Fibroblast of mammary gland (primary cell): ENCODE results near the gene RTL1.

ENCODE experiments used
- DNase-seq: peaks from one replicate; pipeline ENCODE4 v3.0.0-alpha.2; 2010; ENCODE audit warnings: low read depth
- H3K4me3 ChIP-seq: 2 replicates; pipeline ENCODE4 v1.5.1; 2011; ENCODE audit warnings: low read depth, mild to moderate bottlenecking, low read length, moderate library complexity; ENCODE audit not compliant: control insufficient read depth
- TF ChIP-seq, protein P1 (sequence below): conservative IDR thresholded peaks from 2 replicates; pipeline ENCODE4 v1.5.1; 2011; ENCODE audit warnings: low read depth, low read length, inconsistent platforms; ENCODE audit not compliant: control insufficient read depth, insufficient read depth

Gene RTL1

DNA sequence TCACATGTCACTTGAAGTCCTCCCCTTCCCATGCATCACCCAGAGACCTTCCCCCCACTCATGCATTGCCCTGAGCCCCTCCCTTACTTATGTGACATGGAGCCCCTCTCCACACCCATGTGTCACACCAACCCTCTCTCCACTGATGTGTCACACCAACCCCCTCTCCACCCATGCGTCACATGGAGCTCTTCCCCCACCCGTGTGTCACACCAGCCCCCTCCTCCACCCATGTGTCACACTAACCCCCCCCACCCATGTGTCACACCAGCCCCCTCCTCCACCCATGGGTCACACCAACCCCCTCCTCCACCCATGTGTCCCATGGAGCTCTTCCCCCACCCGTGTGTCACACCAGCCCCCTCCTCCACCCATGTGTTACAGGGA lies 30.4 kb downstream of the RTL1 start:
- TF ChIP-seq, protein P1, sequence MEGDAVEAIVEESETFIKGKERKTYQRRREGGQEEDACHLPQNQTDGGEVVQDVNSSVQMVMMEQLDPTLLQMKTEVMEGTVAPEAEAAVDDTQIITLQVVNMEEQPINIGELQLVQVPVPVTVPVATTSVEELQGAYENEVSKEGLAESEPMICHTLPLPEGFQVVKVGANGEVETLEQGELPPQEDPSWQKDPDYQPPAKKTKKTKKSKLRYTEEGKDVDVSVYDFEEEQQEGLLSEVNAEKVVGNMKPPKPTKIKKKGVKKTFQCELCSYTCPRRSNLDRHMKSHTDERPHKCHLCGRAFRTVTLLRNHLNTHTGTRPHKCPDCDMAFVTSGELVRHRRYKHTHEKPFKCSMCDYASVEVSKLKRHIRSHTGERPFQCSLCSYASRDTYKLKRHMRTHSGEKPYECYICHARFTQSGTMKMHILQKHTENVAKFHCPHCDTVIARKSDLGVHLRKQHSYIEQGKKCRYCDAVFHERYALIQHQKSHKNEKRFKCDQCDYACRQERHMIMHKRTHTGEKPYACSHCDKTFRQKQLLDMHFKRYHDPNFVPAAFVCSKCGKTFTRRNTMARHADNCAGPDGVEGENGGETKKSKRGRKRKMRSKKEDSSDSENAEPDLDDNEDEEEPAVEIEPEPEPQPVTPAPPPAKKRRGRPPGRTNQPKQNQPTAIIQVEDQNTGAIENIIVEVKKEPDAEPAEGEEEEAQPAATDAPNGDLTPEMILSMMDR = no peak
- no peak overlapping the region for H3K4me3 ChIP-seq
- DNase-seq = no peak

DNA sequence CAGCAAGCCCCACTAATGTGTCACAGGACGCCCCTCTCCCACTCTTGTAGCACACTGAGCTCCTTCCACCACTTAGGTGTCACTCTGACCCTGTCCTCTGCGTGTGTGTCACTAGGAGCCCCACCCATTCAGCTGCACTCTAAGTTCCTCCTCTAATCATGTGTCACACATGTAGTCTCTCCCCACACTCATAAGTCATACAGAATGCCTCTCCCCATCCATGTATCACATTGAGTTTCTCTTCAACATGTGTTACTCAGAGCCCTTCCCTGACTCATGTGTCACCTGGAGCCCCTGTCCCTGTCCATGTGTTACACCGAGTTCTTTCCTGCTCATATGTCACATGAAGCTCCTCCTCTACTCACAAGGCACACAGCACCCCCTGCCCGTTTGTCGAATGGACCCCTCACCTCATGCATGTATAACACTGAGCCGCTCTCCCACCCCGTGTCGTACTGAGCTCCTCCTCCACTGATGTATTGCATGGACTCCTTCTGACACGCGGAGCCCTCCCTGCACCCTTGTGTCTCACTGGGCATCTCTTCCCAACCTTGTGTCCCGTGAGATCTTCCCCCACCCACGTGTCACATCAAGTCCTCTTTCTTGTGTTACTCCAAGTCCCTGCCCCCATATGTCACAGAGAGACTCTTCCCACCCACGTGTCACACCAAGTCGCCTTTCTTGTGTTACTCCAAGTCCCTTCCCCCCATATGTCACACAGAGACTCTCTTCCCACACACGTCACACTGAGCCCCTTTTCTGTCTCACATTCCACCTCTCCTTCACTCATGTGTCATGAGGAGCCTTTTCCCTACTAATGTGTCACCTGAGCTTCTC lies 31.0 kb downstream of the RTL1 start:
- peak; percentile 60 for DNase-seq

DNA sequence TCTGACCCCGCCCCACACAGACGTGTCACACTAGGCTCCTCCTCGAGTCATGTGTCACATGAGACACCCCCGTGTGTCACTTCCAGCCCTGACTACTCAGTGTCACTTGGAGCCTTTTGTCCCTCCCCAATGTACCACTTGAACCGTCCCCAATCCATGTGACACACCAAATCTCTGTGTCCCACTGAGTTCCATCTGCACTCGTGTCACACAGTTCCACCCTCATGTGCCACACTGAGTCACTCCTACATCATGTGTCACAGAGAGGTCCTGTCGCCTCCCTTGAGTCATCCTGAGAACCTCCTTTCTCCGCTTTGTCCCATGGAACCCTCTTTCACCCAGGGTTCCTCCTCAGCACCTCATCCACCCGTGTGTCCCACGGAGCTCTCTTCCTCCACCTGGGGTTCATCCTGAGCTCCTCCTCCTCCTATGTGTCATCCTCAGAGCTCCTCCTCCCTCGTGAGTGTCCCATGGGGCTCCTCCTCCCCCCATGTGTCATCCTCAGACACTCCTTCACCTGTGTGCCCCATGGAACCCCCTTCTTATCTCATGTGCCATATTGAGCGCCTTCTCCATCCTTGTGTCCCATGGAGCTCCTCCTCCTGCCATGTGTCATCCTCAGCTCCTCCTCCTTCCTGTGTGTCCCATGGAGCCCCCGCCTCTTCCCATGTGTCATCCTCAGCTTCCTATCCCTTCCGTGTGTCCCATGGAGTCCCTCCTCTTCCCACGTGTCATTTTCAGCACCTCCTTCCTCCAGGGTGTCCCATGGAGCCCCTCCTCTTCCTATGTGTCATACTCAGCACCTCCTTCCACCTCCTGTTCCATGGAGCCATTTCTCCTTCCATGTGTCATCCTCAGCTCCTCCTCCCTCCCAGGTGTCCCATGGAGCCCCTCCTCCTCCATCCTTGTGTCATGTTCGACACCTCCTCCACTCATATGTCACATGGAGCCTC lies 32.0 kb downstream of the RTL1 start:
- peak; percentile 69 for DNase-seq
- H3K4me3 ChIP-seq = no peak overlapping the region
- TF ChIP-seq, protein P1 = no peak

More for the DNA sequence above, 31.0 kb downstream of the RTL1 start:
- TF ChIP-seq, protein P1 = no peak
- H3K4me3 ChIP-seq = no peak overlapping the region

DNA sequence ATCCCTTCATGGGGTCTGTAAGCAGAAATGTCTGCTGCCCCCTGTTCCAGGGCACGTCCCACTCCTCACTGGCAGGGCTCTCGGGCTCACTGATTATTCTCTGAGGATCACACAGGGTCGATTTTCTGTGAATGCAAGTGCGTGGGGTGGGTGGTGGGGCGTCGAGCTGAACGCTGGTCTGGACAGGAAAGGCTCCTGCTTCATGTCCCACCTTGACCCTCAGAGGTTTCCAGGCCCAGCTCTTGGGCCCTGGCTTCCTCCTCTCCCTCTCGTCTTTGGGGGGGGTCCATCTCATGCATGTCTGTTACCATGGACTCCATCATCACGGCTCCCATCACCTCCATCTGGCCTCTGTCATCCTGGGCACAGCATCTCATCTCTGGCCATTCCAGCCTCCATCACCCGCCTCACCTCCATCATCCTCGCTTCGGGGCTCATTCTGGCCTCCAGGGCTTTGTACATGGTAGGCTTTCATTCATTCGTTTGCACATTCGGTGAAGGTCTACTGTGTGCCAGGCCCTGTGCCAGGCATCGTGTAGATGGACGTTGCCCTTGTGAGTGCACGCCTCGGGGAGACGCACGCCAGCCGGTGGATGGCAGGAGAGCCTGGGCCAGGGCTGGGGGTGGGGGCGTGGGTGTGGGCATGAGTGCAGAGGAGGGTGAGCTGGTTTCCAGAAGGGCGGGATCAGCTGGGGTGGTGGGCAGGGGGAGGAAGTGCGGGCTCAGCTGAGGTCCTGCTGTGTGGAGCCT lies 34.7 kb downstream of the RTL1 start:
- H3K4me3 ChIP-seq = no peak overlapping the region
- TF ChIP-seq, protein P1 = no peak
- DNase-seq = no peak

DNA sequence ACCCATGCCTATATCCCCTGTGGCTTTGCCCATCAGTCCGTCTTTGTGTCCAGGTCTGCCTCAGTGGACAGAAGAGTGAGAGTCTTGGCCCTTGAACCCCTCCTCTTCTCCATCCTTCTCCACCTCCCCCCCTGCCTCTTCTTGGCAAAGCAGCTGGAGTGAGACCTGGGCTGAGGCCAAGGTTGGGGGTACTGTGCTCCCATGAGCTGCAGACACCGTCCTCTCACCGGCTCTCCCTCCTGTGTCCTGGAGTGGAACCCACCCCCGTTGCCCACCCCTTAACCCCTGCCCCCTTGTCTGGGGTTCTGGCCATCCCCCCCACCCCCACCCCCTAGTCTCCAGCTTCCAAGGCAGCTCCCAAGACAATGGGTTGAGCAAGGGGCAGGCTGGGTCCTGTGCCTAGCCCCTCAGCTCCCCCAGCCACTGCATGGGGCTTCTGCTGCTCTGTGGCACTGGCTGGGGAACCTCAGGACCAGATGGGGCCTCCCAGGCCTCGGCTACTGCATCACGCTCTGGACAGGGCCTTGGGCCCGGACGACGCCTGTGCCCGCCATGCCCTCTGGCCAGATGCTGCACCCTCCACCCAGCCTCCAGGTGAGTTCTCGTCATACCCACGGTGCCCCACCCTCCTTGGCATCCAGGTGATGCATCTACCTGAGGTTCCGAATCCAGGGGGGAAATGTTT lies 35.7 kb downstream of the RTL1 start:
- TF ChIP-seq, protein P1 = no peak
- DNase-seq = no peak
- H3K4me3 ChIP-seq = no peak overlapping the region
